ENCODE data around the gene SP140.

SP140 gene

DNA sequence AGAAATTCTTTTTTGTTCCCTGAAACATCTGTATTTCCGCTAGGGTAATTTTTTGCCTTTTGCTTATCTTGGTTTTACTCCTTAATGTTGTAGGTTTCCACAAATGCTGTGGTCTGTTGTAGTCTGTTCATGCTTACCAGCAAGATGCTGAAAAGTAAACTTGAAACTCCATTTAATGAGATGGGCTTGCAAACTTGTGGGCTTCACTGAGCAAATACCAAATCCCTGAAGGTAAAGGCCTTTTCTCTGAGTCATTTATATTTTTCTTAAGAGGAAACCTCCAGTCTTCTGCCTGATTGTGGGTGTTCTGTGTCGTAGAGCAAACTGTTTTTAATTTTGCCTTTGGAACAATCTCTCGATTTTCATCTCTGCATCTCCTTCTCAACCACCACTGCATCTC lies 9.3 kb downstream of the SP140 start:
- Histone ChIP-seq H3K4me1 (ENCODE audit: control insufficient read depth, insufficient read depth, low read length) (peaks cover 2% of the 10 kb centered on the region; the same call in 1 of the 2 replicates), H3K27ac (ENCODE audit: extremely low read depth, low read depth, low read length) (no peak overlapping the region), H3K4me3 (ENCODE audit: low read depth, low read length) (no peak overlapping the region), H3K36me3 (ENCODE audit: control insufficient read depth in 2 of 2, insufficient read depth in 1 of 2, low read length in 2 of 2) (no peaks in the 10 kb centered on the region), H3K9me3 (ENCODE audit: control insufficient read depth, insufficient read depth, low read depth, low read length) (no peaks in the 10 kb centered on the region)
- TF ChIP-seq ZNF585B (tag by site-specific recombination; IDR thresholded peaks at IDR 0.05) = no peak
- CTCF ChIA-PET = no interaction called here
- POLR2A ChIA-PET = no interaction called here

DNA sequence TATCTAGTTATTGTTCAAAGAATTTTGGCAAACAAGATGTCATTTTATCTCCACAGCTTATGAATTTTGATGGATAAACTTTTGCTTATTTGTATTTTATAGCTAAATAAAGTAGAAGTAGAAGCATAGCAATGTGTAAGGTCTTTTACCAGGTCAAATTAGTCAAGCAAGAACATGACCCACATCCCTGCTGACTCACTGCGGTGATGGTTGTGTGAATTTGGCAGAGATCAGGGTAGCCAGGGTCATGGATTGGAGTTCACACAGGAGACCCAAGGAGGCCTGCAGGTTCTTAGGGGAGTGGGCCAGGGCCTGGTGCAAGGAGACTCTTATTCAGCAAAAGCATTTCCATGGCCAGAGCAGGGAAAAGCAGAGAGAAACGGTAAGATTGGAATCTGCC lies 18.7 kb downstream of the SP140 start:
- Histone ChIP-seq H3K4me1 (ENCODE audit: control insufficient read depth, insufficient read depth, low read length) (no peaks in the 10 kb centered on the region), H3K9me3 (ENCODE audit: control insufficient read depth, insufficient read depth, low read depth, low read length) (no peaks in the 10 kb centered on the region), H3K27ac (ENCODE audit: extremely low read depth, low read depth, low read length) (no peak overlapping the region), H3K36me3 (ENCODE audit: control insufficient read depth in 2 of 2, insufficient read depth in 1 of 2, low read length in 2 of 2) (no peaks in the 10 kb centered on the region), H3K4me3 (ENCODE audit: low read depth, low read length) (no peak overlapping the region)
- CTCF ChIA-PET = no interaction called here
- TF ChIP-seq, protein P1, sequence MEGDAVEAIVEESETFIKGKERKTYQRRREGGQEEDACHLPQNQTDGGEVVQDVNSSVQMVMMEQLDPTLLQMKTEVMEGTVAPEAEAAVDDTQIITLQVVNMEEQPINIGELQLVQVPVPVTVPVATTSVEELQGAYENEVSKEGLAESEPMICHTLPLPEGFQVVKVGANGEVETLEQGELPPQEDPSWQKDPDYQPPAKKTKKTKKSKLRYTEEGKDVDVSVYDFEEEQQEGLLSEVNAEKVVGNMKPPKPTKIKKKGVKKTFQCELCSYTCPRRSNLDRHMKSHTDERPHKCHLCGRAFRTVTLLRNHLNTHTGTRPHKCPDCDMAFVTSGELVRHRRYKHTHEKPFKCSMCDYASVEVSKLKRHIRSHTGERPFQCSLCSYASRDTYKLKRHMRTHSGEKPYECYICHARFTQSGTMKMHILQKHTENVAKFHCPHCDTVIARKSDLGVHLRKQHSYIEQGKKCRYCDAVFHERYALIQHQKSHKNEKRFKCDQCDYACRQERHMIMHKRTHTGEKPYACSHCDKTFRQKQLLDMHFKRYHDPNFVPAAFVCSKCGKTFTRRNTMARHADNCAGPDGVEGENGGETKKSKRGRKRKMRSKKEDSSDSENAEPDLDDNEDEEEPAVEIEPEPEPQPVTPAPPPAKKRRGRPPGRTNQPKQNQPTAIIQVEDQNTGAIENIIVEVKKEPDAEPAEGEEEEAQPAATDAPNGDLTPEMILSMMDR (tag by site-specific recombination; IDR thresholded peaks at IDR 0.05) = no peak
- TF ChIP-seq MEIS1 (CRISPR knock-in tag; IDR thresholded peaks at IDR 0.05; ENCODE audit: borderline replicate concordance) = no peak
- TF ChIP-seq, protein P2, sequence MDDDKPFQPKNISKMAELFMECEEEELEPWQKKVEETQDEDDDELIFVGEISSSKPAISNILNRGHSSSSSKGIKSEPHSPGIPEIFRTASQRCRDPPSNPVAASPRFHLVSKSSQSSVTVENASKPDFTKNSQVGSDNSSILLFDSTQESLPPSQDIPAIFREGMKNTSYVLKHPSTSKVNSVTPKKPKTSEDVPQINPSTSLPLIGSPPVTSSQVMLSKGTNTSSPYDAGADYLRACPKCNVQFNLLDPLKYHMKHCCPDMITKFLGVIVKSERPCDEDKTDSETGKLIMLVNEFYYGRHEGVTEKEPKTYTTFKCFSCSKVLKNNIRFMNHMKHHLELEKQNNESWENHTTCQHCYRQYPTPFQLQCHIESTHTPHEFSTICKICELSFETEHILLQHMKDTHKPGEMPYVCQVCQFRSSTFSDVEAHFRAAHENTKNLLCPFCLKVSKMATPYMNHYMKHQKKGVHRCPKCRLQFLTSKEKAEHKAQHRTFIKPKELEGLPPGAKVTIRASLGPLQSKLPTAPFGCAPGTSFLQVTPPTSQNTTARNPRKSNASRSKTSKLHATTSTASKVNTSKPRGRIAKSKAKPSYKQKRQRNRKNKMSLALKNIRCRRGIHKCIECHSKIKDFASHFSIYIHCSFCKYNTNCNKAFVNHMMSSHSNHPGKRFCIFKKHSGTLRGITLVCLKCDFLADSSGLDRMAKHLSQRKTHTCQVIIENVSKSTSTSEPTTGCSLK (tag by site-specific recombination; IDR thresholded peaks at IDR 0.05) = no peak
- TF ChIP-seq SP3 (tag by site-specific recombination; IDR thresholded peaks at IDR 0.05) = no peak
- TF ChIP-seq ZNF791 (tag by site-specific recombination; IDR thresholded peaks at IDR 0.05) = no peak
- TF ChIP-seq ZNF394 (tag by site-specific recombination; IDR thresholded peaks at IDR 0.05; ENCODE audit: borderline replicate concordance) = no peak
- TF ChIP-seq, protein P3, sequence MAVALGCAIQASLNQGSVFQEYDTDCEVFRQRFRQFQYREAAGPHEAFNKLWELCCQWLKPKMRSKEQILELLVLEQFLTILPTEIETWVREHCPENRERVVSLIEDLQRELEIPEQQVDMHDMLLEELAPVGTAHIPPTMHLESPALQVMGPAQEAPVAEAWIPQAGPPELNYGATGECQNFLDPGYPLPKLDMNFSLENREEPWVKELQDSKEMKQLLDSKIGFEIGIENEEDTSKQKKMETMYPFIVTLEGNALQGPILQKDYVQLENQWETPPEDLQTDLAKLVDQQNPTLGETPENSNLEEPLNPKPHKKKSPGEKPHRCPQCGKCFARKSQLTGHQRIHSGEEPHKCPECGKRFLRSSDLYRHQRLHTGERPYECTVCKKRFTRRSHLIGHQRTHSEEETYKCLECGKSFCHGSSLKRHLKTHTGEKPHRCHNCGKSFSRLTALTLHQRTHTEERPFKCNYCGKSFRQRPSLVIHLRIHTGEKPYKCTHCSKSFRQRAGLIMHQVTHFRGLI (tag by site-specific recombination; IDR thresholded peaks at IDR 0.05) = no peak
- TF ChIP-seq, protein P4, sequence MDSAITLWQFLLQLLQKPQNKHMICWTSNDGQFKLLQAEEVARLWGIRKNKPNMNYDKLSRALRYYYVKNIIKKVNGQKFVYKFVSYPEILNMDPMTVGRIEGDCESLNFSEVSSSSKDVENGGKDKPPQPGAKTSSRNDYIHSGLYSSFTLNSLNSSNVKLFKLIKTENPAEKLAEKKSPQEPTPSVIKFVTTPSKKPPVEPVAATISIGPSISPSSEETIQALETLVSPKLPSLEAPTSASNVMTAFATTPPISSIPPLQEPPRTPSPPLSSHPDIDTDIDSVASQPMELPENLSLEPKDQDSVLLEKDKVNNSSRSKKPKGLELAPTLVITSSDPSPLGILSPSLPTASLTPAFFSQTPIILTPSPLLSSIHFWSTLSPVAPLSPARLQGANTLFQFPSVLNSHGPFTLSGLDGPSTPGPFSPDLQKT (IDR thresholded peaks at IDR 0.05; ENCODE audit: borderline replicate concordance, low read depth, low read length) = no peak
- no peak for TF ChIP-seq ZNF626 (tag by site-specific recombination; IDR thresholded peaks at IDR 0.05)
- POLR2A ChIA-PET = no interaction called here

DNA sequence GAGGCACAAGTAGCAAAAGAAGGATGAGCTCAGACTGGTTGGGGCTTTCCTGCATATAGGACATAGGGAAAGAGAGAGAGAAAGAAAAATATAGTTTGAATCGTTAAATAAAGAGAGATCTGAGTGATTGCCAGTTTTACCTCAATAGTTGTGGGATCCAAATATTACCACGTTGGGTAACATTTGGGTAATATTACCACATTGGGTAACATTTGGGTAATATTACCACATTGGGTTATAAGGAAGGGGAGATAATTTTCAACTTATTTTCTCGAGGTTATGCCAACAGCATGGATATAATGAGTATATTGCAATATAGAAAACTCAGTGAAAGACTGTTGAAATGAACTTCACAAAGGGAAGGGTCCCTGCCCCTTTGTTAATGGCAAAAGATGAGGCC lies 20.7 kb downstream of the SP140 start:
- Histone ChIP-seq H3K27ac (ENCODE audit: extremely low read depth, low read depth, low read length) (no peak overlapping the region), H3K36me3 (ENCODE audit: control insufficient read depth in 2 of 2, insufficient read depth in 1 of 2, low read length in 2 of 2) (no peaks in the 10 kb centered on the region), H3K4me3 (ENCODE audit: low read depth, low read length) (no peak overlapping the region), H3K4me1 (ENCODE audit: control insufficient read depth, insufficient read depth, low read length) (no peaks in the 10 kb centered on the region), H3K9me3 (ENCODE audit: control insufficient read depth, insufficient read depth, low read depth, low read length) (no peaks in the 10 kb centered on the region)
- no peak for TF ChIP-seq ZNF777 (tag by site-specific recombination; IDR thresholded peaks at IDR 0.05; ENCODE audit: borderline replicate concordance)
- no peak for TF ChIP-seq ZXDB (tag by site-specific recombination; IDR thresholded peaks at IDR 0.05)
- TF ChIP-seq, protein P4 (IDR thresholded peaks at IDR 0.05; ENCODE audit: borderline replicate concordance, low read depth, low read length) = no peak
- no peak for TF ChIP-seq SETDB1 (IDR thresholded peaks at IDR 0.05; ENCODE audit: insufficient read length, low read length)
- TF ChIP-seq ZNF660 (tag by site-specific recombination; IDR thresholded peaks at IDR 0.05) = no peak
- ChIA-PET CTCF (interaction anchor here (1.0 kb wide), 1 partner anchor 70 kb away, joined by 3 read pairs; no protein-coding TSS in a partner anchor), POLR2A (no interaction called here)
